ENCODE measurements around the gene PCSK2. TPM values are rescaled to one million over a fixed set of nuclear protein-coding genes. Genes with fewer than 3 reads are reported as not detected.

PCSK2 gene
- total RNA-seq, 1 experiment from 2014 or later = not detected

GRCh38 chr20:17189976-17190695 lies 36.7 kb upstream of the PCSK2 start:
- H3K9me3 Mint-ChIP-seq (ENCODE audit: unreplicated experiment) = no peaks in the 10 kb centered on the region
- DNase-seq (ENCODE audit: unreplicated experiment) = no peak
- no TSS peak for BruUV-seq (replicated peaks)
- POLR2A ChIA-PET = no interaction called here
- intact Hi-C loops (cut with micrococcal nuclease) = no loop called here
- no peaks in the 10 kb centered on the region for H3K4me1 Mint-ChIP-seq (ENCODE audit: insufficient read depth, unreplicated experiment)
- TF ChIP-seq CTCF (IDR thresholded peaks at IDR 0.05; ENCODE audit: unreplicated experiment) = no peak
- H3K27me3 Mint-ChIP-seq (ENCODE audit: insufficient read depth, unreplicated experiment) = no peaks in the 10 kb centered on the region
- H3K4me3 Mint-ChIP-seq (ENCODE audit: unreplicated experiment) = no peak overlapping the region
- CTCF ChIA-PET = no interaction called here
- H3K27ac Mint-ChIP-seq (ENCODE audit: low read depth, unreplicated experiment) = no peak overlapping the region
- H3K36me3 Mint-ChIP-seq (ENCODE audit: insufficient read depth, unreplicated experiment) = no peaks in the 10 kb centered on the region

GRCh38 chr20:17197041-17197440 lies 29.8 kb upstream of the PCSK2 start:
- H3K27me3 Mint-ChIP-seq (ENCODE audit: insufficient read depth, unreplicated experiment) = peaks cover 42% of the 10 kb centered on the region
- TF ChIP-seq CTCF (IDR thresholded peaks at IDR 0.05; ENCODE audit: unreplicated experiment) = no peak
- H3K27ac Mint-ChIP-seq (ENCODE audit: low read depth, unreplicated experiment) = no peak overlapping the region
- POLR2A ChIA-PET = no interaction called here
- no peaks in the 10 kb centered on the region for H3K36me3 Mint-ChIP-seq (ENCODE audit: insufficient read depth, unreplicated experiment)
- CTCF ChIA-PET = no interaction called here
- no peaks in the 10 kb centered on the region for H3K4me1 Mint-ChIP-seq (ENCODE audit: insufficient read depth, unreplicated experiment)
- H3K9me3 Mint-ChIP-seq (ENCODE audit: unreplicated experiment) = no peaks in the 10 kb centered on the region
- no peak overlapping the region for H3K4me3 Mint-ChIP-seq (ENCODE audit: unreplicated experiment)
- intact Hi-C loops (cut with micrococcal nuclease) = no loop called here
- no peak for DNase-seq (ENCODE audit: unreplicated experiment)
- no TSS peak for BruUV-seq (replicated peaks)

GRCh38 chr20:17202030-17202429 lies 24.8 kb upstream of the PCSK2 start:
- Mint-ChIP-seq H3K4me1 (ENCODE audit: insufficient read depth, unreplicated experiment) (peaks cover 5% of the 10 kb centered on the region), H3K9me3 (ENCODE audit: unreplicated experiment) (no peaks in the 10 kb centered on the region), H3K27ac (ENCODE audit: low read depth, unreplicated experiment) (no peak overlapping the region), H3K4me3 (ENCODE audit: unreplicated experiment) (no peak overlapping the region), H3K36me3 (ENCODE audit: insufficient read depth, unreplicated experiment) (no peaks in the 10 kb centered on the region), H3K27me3 (ENCODE audit: insufficient read depth, unreplicated experiment) (peaks cover 88% of the 10 kb centered on the region)
- POLR2A ChIA-PET = no interaction called here
- intact Hi-C loops (cut with micrococcal nuclease) = no loop called here
- BruUV-seq (replicated peaks) = no TSS peak
- no peak for DNase-seq (ENCODE audit: unreplicated experiment)
- no peak for TF ChIP-seq CTCF (IDR thresholded peaks at IDR 0.05; ENCODE audit: unreplicated experiment)
- CTCF ChIA-PET = interaction anchor here (0.6 to 1.8 kb wide), 2 partner anchors 216 to 231 kb away, joined by 3 to 4 read pairs; no protein-coding TSS in a partner anchor

- TF ChIP-seq CTCF (IDR thresholded peaks at IDR 0.05; ENCODE audit: unreplicated experiment) = no peak
- CTCF ChIA-PET = interaction anchor here (0.6 to 1.8 kb wide), 3 partner anchors 20 to 298 kb away, joined by 3 to 4 read pairs (median 3); no protein-coding TSS in a partner anchor
- H3K36me3 Mint-ChIP-seq (ENCODE audit: insufficient read depth, unreplicated experiment) = no peaks in the 10 kb centered on the region
- POLR2A ChIA-PET = interaction anchor here (0.9 kb wide), 1 partner anchor 20 kb away, joined by 3 read pairs; no protein-coding TSS in a partner anchor
- DNase-seq (ENCODE audit: unreplicated experiment) = peak; percentile 41
- no peak overlapping the region for H3K4me3 Mint-ChIP-seq (ENCODE audit: unreplicated experiment)
- intact Hi-C loops (cut with micrococcal nuclease) = no loop called here
- no TSS peak for BruUV-seq (replicated peaks)
- peaks cover 87% of the 10 kb centered on the region for H3K27me3 Mint-ChIP-seq (ENCODE audit: insufficient read depth, unreplicated experiment)
- H3K27ac Mint-ChIP-seq (ENCODE audit: low read depth, unreplicated experiment) = no peak overlapping the region
- H3K9me3 Mint-ChIP-seq (ENCODE audit: unreplicated experiment) = no peaks in the 10 kb centered on the region
- H3K4me1 Mint-ChIP-seq (ENCODE audit: insufficient read depth, unreplicated experiment) = peaks cover 5% of the 10 kb centered on the region
Observed at GRCh38 chr20:17202673-17203072, 24.2 kb upstream of the PCSK2 start.

All from MCF 10A (cell line).